Measurements from ENCODE around the gene MPHOSPH9. TPM values are rescaled to one million over a fixed set of nuclear protein-coding genes. Genes with fewer than 3 reads are reported as not detected.

Gene MPHOSPH9
- polyA plus RNA-seq, 3 donors, result 6.3 to 14.1 (median 9.2) TPM

- H4K20me1 ChIP-seq (ENCODE audit: insufficient read depth, low read length), result no peaks in the 10 kb centered on the region
- H3K9me3 ChIP-seq (replicated peaks in 1 of 2; ENCODE audit: control insufficient read depth in 1 of 2, insufficient read depth in 1 of 2, low read length in 2 of 2), result no peaks in the 10 kb centered on the region
- H2AFZ ChIP-seq (ENCODE audit: insufficient read depth, low read depth, low read length, poor library complexity, severe bottlenecking), result no peak overlapping the region
- Mint-ChIP-seq H3K9me3 (peaks cover 0 to 1% (median 0%) of the 10 kb centered on the region in 7 donors), H3K27ac (peak overlapping the region in 1 of 7 donors; percentile 63), H3K4me1 (peaks cover 11% of the 10 kb centered on the region), H3K27me3 (ENCODE audit: low read depth in 3 of 3) (peaks cover 0 to 2% (median 1%) of the 10 kb centered on the region in 3 donors), H3K36me3 (peaks cover 0 to 2% of the 10 kb centered on the region in 2 donors), H3K4me3 (no peak overlapping the region)
- no peaks in the 10 kb centered on the region for H3K79me2 ChIP-seq (ENCODE audit: insufficient read depth, low read length)
- TF ChIP-seq CTCF (IDR thresholded peaks at IDR 0.05), result no peak
- WGBS (ENCODE audit: insufficient coverage), result 90% methylated on average over 2 of the region's 4 CpGs
- no peaks in the 10 kb centered on the region for H3K36me3 ChIP-seq (replicated peaks in 1 of 2; ENCODE audit: control insufficient read depth in 1 of 2, insufficient read depth in 2 of 2, low read length in 2 of 2)
- no peak for DNase-seq
- no peaks in the 10 kb centered on the region for H3K27me3 ChIP-seq (ENCODE audit: control insufficient read depth in 2 of 2, insufficient read depth in 2 of 2, low read length in 2 of 2)
- H3K4me2 ChIP-seq (replicated peaks; ENCODE audit: extremely low read depth, low read length, poor library complexity, severe bottlenecking), result no peak overlapping the region
- H3K27ac ChIP-seq (ENCODE audit: low read depth in 1 of 2, low read length in 2 of 2), result no peak overlapping the region
- peaks cover 0 to 8% of the 10 kb centered on the region in 2 donors for H3K4me1 ChIP-seq (ENCODE audit: control insufficient read depth in 1 of 2, insufficient read depth in 2 of 2, low read length in 2 of 2)
- H3K4me3 ChIP-seq (replicated peaks in 1 of 3; ENCODE audit: low read depth in 2 of 3, low read length in 3 of 3), result no peak overlapping the region
- intact Hi-C loops (cut with micrococcal nuclease), result no loop called here
- no peak overlapping the region for H3K9ac ChIP-seq (ENCODE audit: insufficient read depth, low read length, poor library complexity, severe bottlenecking)
Measured at GRCh38 chr12:123131291-123131832, 101.6 kb downstream of the MPHOSPH9 start.

GRCh38 chr12:123129621-123130020 lies 103.3 kb downstream of the MPHOSPH9 start:
- peaks cover 10% of the 10 kb centered on the region for H3K4me1 Mint-ChIP-seq
- H3K4me2 ChIP-seq (replicated peaks; ENCODE audit: extremely low read depth, low read length, poor library complexity, severe bottlenecking), result no peak overlapping the region
- no peaks in the 10 kb centered on the region for H3K36me3 ChIP-seq (replicated peaks in 1 of 2; ENCODE audit: control insufficient read depth in 1 of 2, insufficient read depth in 2 of 2, low read length in 2 of 2)
- DNase-seq, result no peak
- no peak overlapping the region for H3K4me3 ChIP-seq (replicated peaks in 1 of 3; ENCODE audit: low read depth in 2 of 3, low read length in 3 of 3)
- H3K27ac Mint-ChIP-seq, result no peak overlapping the region
- H3K9ac ChIP-seq (ENCODE audit: insufficient read depth, low read length, poor library complexity, severe bottlenecking), result no peak overlapping the region
- peaks cover 0 to 1% (median 0%) of the 10 kb centered on the region in 7 donors for H3K9me3 Mint-ChIP-seq
- intact Hi-C loops (cut with micrococcal nuclease), result no loop called here
- no peaks in the 10 kb centered on the region for H3K27me3 ChIP-seq (ENCODE audit: control insufficient read depth in 2 of 2, insufficient read depth in 2 of 2, low read length in 2 of 2)
- no peaks in the 10 kb centered on the region for H4K20me1 ChIP-seq (ENCODE audit: insufficient read depth, low read length)
- no peaks in the 10 kb centered on the region for H3K36me3 Mint-ChIP-seq
- H3K9me3 ChIP-seq (replicated peaks in 1 of 2; ENCODE audit: control insufficient read depth in 1 of 2, insufficient read depth in 1 of 2, low read length in 2 of 2), result no peaks in the 10 kb centered on the region
- H3K27me3 Mint-ChIP-seq (ENCODE audit: low read depth in 3 of 3), result peaks cover 0 to 2% (median 0%) of the 10 kb centered on the region in 3 donors
- H2AFZ ChIP-seq (ENCODE audit: insufficient read depth, low read depth, low read length, poor library complexity, severe bottlenecking), result no peak overlapping the region
- TF ChIP-seq CTCF (IDR thresholded peaks at IDR 0.05), result no peak
- WGBS (ENCODE audit: insufficient coverage), result 100% methylated on average over 1 of the region's 4 CpGs
- no peak overlapping the region for H3K4me3 Mint-ChIP-seq
- H3K79me2 ChIP-seq (ENCODE audit: insufficient read depth, low read length), result no peaks in the 10 kb centered on the region
- peaks cover 0 to 6% of the 10 kb centered on the region in 2 donors for H3K4me1 ChIP-seq (ENCODE audit: control insufficient read depth in 1 of 2, insufficient read depth in 2 of 2, low read length in 2 of 2)
- H3K27ac ChIP-seq (ENCODE audit: low read depth in 1 of 2, low read length in 2 of 2), result no peak overlapping the region

All from CD14-positive monocyte (primary cell).